Neuronal stem cell (in vitro differentiated cells): ENCODE results near the gene PDCD5.
A peak's percentile ranks its signal among the peaks of the same experiment; 100 is the strongest.

Experiments
- DNase-seq: peaks from one replicate; pipeline ENCODE4 v3.0.0-alpha.2; 2013; ENCODE audit warnings: low spot score
- H2AFZ ChIP-seq: one replicate; pipeline ENCODE4 v1.6.1; 2013; ENCODE audit warnings: mild to moderate bottlenecking, low read length, inconsistent platforms
- H2AK5ac ChIP-seq: 2 replicates; pipeline ENCODE4 v1.6.1; 2013; ENCODE audit warnings: low read depth, mild to moderate bottlenecking, inconsistent platforms, low read length, moderate library complexity, mixed read lengths
- H2BK120ac ChIP-seq: 2 replicates; pipeline ENCODE4 v1.6.1; 2013; ENCODE audit warnings: low read depth, mild to moderate bottlenecking, inconsistent platforms, low read length, moderate library complexity, mixed read lengths
- H2BK12ac ChIP-seq: one replicate; pipeline ENCODE4 v1.6.1; 2013; ENCODE audit warnings: low read length, inconsistent platforms
- H2BK15ac ChIP-seq: 2 replicates; pipeline ENCODE4 v1.6.1; 2013; ENCODE audit warnings: mild to moderate bottlenecking, low read length, inconsistent platforms, mixed read lengths
- H2BK5ac ChIP-seq: one replicate; pipeline ENCODE4 v1.6.1; 2013; ENCODE audit warnings: inconsistent platforms, mild to moderate bottlenecking, low read length, moderate library complexity
- H3K14ac ChIP-seq: one replicate; pipeline ENCODE4 v1.6.1; 2013; ENCODE audit warnings: low read length, inconsistent platforms
- H3K18ac ChIP-seq: 2 replicates; pipeline ENCODE4 v1.6.1; 2013; ENCODE audit warnings: low read length, inconsistent platforms
- H3K23ac ChIP-seq: 2 replicates; pipeline ENCODE4 v1.6.1; 2013; ENCODE audit warnings: low read depth, mild to moderate bottlenecking, mixed read lengths, low read length, inconsistent platforms; ENCODE audit not compliant: poor library complexity
- H3K27ac ChIP-seq: replicated peaks from 3 replicates; pipeline ENCODE4 v1.5.1; 2013; ENCODE audit warnings: low read length, inconsistent platforms
- H3K27me3 ChIP-seq, 3 experiments: 2 replicates each; pipeline ENCODE4 v1.6.1; 2013; ENCODE audit warnings: low read length in 3 of 3, mild to moderate bottlenecking in 2 of 3, inconsistent platforms in 1 of 3, low read depth in 1 of 3, mixed read lengths in 1 of 3, moderate library complexity in 1 of 3; ENCODE audit not compliant: control insufficient read depth in 3 of 3, insufficient read depth in 3 of 3
- H3K36me3 ChIP-seq, 2 donors: replicated peaks in 1 of 2; 2 replicates each; pipeline ENCODE4 v1.6.1; 2013; ENCODE audit warnings: low read length in 2 of 2; ENCODE audit not compliant: control insufficient read depth in 2 of 2, insufficient read depth in 2 of 2
- H3K4ac ChIP-seq: 2 replicates; pipeline ENCODE4 v1.6.1; 2013; ENCODE audit warnings: inconsistent platforms, mild to moderate bottlenecking, low read length, moderate library complexity
- H3K4me1 ChIP-seq, 2 donors: 1 replicate in 1 of 2; 2 replicates in 1 of 2; pipeline ENCODE4 v1.6.1; 2013; ENCODE audit warnings: low read length in 2 of 2, low read depth in 1 of 2; ENCODE audit not compliant: control insufficient read depth in 2 of 2, insufficient read depth in 1 of 2
- H3K4me2 ChIP-seq: one replicate; pipeline ENCODE4 v1.6.1; 2013; ENCODE audit warnings: mild to moderate bottlenecking, low read length, inconsistent platforms; ENCODE audit not compliant: insufficient read depth, poor library complexity, severe bottlenecking
- H3K4me3 ChIP-seq, 2 donors: 2 replicates each; pipeline ENCODE4 v1.5.1; 2013; ENCODE audit warnings: low read length in 2 of 2, mild to moderate bottlenecking in 2 of 2, inconsistent platforms in 1 of 2, moderate library complexity in 1 of 2
- H3K79me1 ChIP-seq: one replicate; pipeline ENCODE4 v1.6.1; 2013; ENCODE audit warnings: low read depth, mild to moderate bottlenecking, inconsistent platforms, low read length, moderate library complexity
- H3K9ac ChIP-seq: one replicate; pipeline ENCODE4 v1.6.1; 2013; ENCODE audit warnings: mild to moderate bottlenecking, low read depth, low read length, inconsistent platforms; ENCODE audit not compliant: poor library complexity
- H3K9me3 ChIP-seq, 2 donors: replicated peaks in 1 of 2; 2 replicates each; pipeline versions ENCODE3 to v1.6.1; 2013; ENCODE audit warnings: low read length in 2 of 2, mild to moderate bottlenecking in 2 of 2, inconsistent platforms in 1 of 2, low read depth in 1 of 2, mixed read lengths in 1 of 2, moderate library complexity in 1 of 2; ENCODE audit not compliant: control insufficient read depth in 2 of 2, insufficient read depth in 1 of 2
- H4K8ac ChIP-seq: one replicate; pipeline ENCODE4 v1.6.1; 2013; ENCODE audit warnings: low read depth, mild to moderate bottlenecking, inconsistent platforms, low read length, moderate library complexity
- H4K91ac ChIP-seq: one replicate; pipeline ENCODE4 v1.6.1; 2013; ENCODE audit warnings: low read length, low read depth, mild to moderate bottlenecking, inconsistent platforms; ENCODE audit not compliant: poor library complexity
- WGBS, 2 donors: extraction: QIAGEN DNeasy Blood & Tissue Kit; methylation state at CpG; one replicate each; pipeline ENCODE4 v1.1.7; 2013; ENCODE audit warnings: missing lambda C conversion rate in 2 of 2, mixed read lengths in 1 of 2; ENCODE audit not compliant: insufficient read length in 2 of 2, insufficient replicate concordance in 1 of 2; ENCODE audit errors: extremely low coverage in 2 of 2; 5-methylcytosine and 5-hydroxymethylcytosine counted together

PDCD5 gene

GRCh38 chr19:32544917-32545316 lies 36.1 kb upstream of the PDCD5 start:
- H3K14ac ChIP-seq, result no peak overlapping the region
- H3K4me2 ChIP-seq, result no peak overlapping the region
- H2BK15ac ChIP-seq, result no peak overlapping the region
- H3K4me1 ChIP-seq, result no peaks in the 10 kb centered on the region
- H2BK5ac ChIP-seq, result no peak overlapping the region
- H3K4me3 ChIP-seq, result no peak overlapping the region
- H3K36me3 ChIP-seq, result no peaks in the 10 kb centered on the region
- H3K9me3 ChIP-seq, result no peaks in the 10 kb centered on the region
- no peak for DNase-seq
- H3K9ac ChIP-seq, result no peak overlapping the region
- no CpG with 5 or more reads among the region's 7 CpGs for WGBS, 2 donors
- H2BK12ac ChIP-seq, result no peak overlapping the region
- H3K4ac ChIP-seq, result no peak overlapping the region
- no peaks in the 10 kb centered on the region for H3K79me1 ChIP-seq
- no peak overlapping the region for H2BK120ac ChIP-seq
- H2AFZ ChIP-seq, result no peak overlapping the region
- no peak overlapping the region for H4K8ac ChIP-seq
- no peak overlapping the region for H2AK5ac ChIP-seq
- no peak overlapping the region for H3K23ac ChIP-seq
- H3K18ac ChIP-seq, result no peak overlapping the region
- H3K27me3 ChIP-seq, result no peaks in the 10 kb centered on the region
- H4K91ac ChIP-seq, result no peak overlapping the region
- H3K27ac ChIP-seq, result no peak overlapping the region

- WGBS, 2 donors, result no CpG with 5 or more reads among the region's 5 CpGs
- Histone ChIP-seq H2BK15ac (no peak overlapping the region), H3K4me1 (no peaks in the 10 kb centered on the region), H3K23ac (no peak overlapping the region), H3K4ac (no peak overlapping the region), H3K9me3 (no peaks in the 10 kb centered on the region), H2BK5ac (no peak overlapping the region), H2AK5ac (no peak overlapping the region), H4K8ac (no peak overlapping the region), H4K91ac (no peak overlapping the region), H3K18ac (no peak overlapping the region), H3K36me3 (no peaks in the 10 kb centered on the region), H2AFZ (no peak overlapping the region), H3K27me3 (no peaks in the 10 kb centered on the region), H3K4me2 (no peak overlapping the region), H3K79me1 (no peaks in the 10 kb centered on the region), H3K14ac (no peak overlapping the region), H2BK120ac (no peak overlapping the region), H3K9ac (no peak overlapping the region), H3K27ac (no peak overlapping the region), H2BK12ac (no peak overlapping the region), H3K4me3 (no peak overlapping the region)
- no peak for DNase-seq
Measured at GRCh38 chr19:32550666-32551065, 30.3 kb upstream of the PDCD5 start.

GRCh38 chr19:32555786-32556185 lies 25.2 kb upstream of the PDCD5 start:
- Histone ChIP-seq H3K4me3 (no peak overlapping the region), H4K91ac (no peak overlapping the region), H3K18ac (no peak overlapping the region), H3K27ac (no peak overlapping the region), H3K4ac (no peak overlapping the region), H2BK12ac (no peak overlapping the region), H3K4me1 (peaks cover 0 to 2% of the 10 kb centered on the region in 2 donors), H2BK15ac (no peak overlapping the region), H2AK5ac (no peak overlapping the region), H2BK120ac (no peak overlapping the region), H2AFZ (no peak overlapping the region), H2BK5ac (no peak overlapping the region), H3K4me2 (no peak overlapping the region), H3K14ac (no peak overlapping the region), H3K36me3 (no peaks in the 10 kb centered on the region), H3K9me3 (no peaks in the 10 kb centered on the region), H3K23ac (no peak overlapping the region), H4K8ac (no peak overlapping the region), H3K9ac (no peak overlapping the region), H3K79me1 (no peaks in the 10 kb centered on the region), H3K27me3 (no peaks in the 10 kb centered on the region)
- WGBS, 2 donors, result no CpG with 5 or more reads among the region's 1 CpG
- no peak for DNase-seq

GRCh38 chr19:32558607-32559228 lies 22.3 kb upstream of the PDCD5 start:
- Histone ChIP-seq H3K9me3 (no peaks in the 10 kb centered on the region), H3K23ac (no peak overlapping the region), H3K4ac (no peak overlapping the region), H3K4me2 (no peak overlapping the region), H2AK5ac (no peak overlapping the region), H3K14ac (no peak overlapping the region), H4K91ac (no peak overlapping the region), H2AFZ (no peak overlapping the region), H3K79me1 (no peaks in the 10 kb centered on the region), H3K27me3 (no peaks in the 10 kb centered on the region), H3K9ac (no peak overlapping the region), H3K4me1 (peaks cover 0 to 2% of the 10 kb centered on the region in 2 donors), H3K4me3 (no peak overlapping the region), H2BK120ac (no peak overlapping the region), H2BK12ac (no peak overlapping the region), H3K18ac (peak overlapping the region; percentile 18), H2BK5ac (no peak overlapping the region), H3K36me3 (no peaks in the 10 kb centered on the region), H3K27ac (no peak overlapping the region), H4K8ac (no peak overlapping the region), H2BK15ac (no peak overlapping the region)
- DNase-seq, result no peak
- WGBS, 2 donors, result no CpG with 5 or more reads among the region's 10 CpGs
